ENCODE results near the gene KIF19. TPM values are rescaled to one million over a fixed set of nuclear protein-coding genes. Genes with fewer than 3 reads are reported as not detected.

Gene KIF19
- total and polyA plus RNA-seq, 2 of the 8 experiments (the other 6 are each of a cell fraction or from before 2014, with no cell fraction given): 0.52 to 0.77 TPM

- TF ChIP-seq CHD7 (IDR thresholded peaks at IDR 0.05; ENCODE audit: insufficient replicate concordance, low read length): no peak
- TF ChIP-seq SIN3A (conservative IDR thresholded peaks at IDR 0.05 in 1 of 2, IDR thresholded peaks at IDR 0.05 in 1 of 2; ENCODE audit: low read depth in 1 of 2, low read length in 2 of 2): no peak
- TF ChIP-seq CHD1 (IDR thresholded peaks at IDR 0.05; ENCODE audit: low read depth, low read length): no peak
Observed at GRCh38 chr17:74340470-74341023, 14.5 kb downstream of the KIF19 start (continued).

Data from H1 (cell line).